Stimulated activated CD4-positive, alpha-beta T cell treated with anti-CD3 and anti-CD28 coated beads, Interleukin-1b, Interleukin-23, amount 100 ng/mL, for 1 hour (primary cell): ENCODE data around the gene SORL1.
"Not testable (repeated sequence)": the region's sequence is repeated elsewhere in the genome, so short reads cannot be mapped to it uniquely, and the experiment has no call there.

Experiments
- DNase-seq, 2 donors: peaks; one replicate each; pipeline ENCODE4 v3.0.0-alpha.2; 2020; ENCODE audit warnings: low read depth in 2 of 2

SORL1 gene

GRCh38 chr11:121563900-121564822 is 112.0 kb downstream of the SORL1 start:
- no peak for DNase-seq

DNA sequence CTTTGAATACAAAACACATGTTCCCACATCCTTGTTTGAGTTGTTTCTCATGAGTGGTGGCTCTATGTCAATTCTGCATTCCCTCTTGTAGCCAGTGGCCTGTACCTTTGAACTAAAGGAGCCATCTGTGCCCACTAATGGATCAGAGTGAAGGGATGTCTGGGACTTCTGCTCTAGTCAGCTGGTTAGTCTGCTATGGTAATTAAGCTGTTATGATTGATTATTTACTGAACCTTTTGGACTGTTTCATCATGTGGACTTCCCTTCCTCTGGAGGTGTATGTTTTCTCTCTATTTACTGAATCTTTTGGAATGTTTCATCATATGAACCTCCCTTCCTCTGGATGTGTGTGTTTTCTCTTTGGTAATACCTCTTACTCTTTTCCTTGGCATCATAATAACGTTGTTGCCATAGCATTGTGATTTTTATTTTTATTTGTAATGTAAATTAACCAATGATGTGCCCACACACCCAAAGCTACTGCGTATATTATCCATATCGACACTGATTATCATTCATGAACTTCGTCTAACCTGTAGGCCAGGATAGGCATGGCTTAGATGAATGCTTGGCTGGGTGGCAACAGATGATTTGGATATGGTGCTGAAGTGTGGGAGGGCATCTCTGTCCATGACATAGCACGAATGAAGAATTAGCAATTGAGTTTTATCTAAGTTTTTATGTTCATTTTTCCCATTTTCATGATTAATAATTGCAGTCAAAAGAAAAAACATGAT is 113.0 kb downstream of the SORL1 start:
- DNase-seq = no peak

GRCh38 chr11:121566279-121567168 is 114.4 kb downstream of the SORL1 start:
- no peak for DNase-seq

- no peak for DNase-seq
Measured at GRCh38 chr11:121567995-121568394, 115.9 kb downstream of the SORL1 start.

DNA sequence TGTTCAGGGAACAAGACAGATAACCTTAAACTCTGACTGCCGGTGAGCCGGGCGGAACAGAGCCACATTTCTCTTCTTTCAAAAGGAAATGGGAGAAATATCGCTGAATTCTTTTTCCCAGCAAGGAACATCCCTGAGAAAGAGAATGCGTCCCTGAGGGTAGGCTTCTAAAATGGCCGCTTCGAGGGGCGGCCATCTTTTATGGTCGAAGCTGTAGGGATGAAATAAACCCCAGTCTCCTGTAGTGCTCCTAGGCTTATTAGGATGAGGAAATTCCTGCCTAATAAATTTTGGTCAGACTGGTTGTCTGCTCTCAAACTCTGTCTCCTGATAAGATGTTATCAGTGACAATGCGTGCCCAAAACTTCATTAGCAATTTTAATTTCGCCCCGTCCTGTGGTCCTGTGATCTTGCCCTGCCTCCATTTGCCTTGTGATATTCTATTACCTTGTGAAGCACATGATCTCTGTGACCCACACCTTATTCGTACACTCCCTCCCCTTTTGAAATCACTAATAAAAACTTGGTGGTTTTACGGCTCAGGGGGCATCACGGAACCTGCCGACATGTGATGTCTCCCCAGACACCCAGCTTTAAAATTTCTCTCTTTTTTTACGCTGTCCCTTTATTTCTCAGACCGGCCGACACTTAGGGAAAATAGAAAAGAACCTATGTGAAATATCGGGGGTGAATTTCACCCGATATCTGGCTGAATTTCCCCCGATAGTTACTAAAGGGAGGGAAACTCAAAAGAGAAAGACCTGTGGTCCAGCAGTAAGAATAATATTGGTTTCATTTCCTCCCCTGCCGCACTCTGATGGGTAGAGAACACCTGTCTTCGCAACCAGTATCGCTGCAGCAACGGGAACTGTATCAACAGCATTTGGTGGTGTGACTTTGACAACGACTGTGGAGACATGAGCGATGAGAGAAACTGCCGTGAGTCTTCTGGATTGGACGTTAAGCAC is 117.5 kb downstream of the SORL1 start:
- DNase-seq = not testable (repeated sequence)

DNA sequence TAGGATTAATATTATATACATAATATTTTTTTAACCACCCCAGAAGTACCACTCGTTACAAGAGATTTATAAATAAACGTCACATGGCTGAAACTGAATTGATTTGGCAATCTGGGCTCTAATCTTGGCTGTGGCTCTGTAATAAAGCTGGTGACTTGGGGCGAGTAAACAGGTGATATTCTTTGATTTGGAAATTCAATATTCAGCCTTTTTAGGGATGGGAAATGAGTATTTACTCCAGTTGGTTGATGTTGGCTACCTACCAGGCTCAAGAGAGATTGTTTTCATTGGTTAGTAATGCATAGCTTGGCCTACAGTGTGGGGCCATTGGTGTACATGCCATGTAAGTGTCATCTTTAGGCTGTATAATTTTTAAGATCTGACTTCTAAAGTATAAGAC is 118.3 kb downstream of the SORL1 start:
- DNase-seq = no peak

DNA sequence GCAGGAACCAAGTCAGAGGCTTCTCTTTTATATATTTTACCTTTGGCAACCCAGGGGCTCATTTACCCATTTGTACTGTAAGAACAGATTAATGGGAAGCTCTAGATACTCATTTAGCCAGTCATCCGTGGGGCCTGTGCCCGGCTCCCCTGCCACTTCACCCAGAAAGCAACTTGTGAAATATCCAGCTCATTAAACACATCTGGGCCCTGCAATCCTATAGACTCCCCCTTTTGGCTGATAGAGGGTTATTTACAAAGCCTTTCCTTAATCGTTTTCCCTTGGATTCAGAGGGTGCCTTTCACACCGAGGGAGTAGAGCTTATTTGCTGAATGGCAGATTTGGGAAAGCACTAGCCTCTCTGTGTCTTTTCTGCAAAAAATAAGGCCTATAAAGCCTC is 119.4 kb downstream of the SORL1 start:
- DNase-seq = no peak

GRCh38 chr11:121572571-121573059 is 120.5 kb downstream of the SORL1 start:
- DNase-seq = no peak

DNA sequence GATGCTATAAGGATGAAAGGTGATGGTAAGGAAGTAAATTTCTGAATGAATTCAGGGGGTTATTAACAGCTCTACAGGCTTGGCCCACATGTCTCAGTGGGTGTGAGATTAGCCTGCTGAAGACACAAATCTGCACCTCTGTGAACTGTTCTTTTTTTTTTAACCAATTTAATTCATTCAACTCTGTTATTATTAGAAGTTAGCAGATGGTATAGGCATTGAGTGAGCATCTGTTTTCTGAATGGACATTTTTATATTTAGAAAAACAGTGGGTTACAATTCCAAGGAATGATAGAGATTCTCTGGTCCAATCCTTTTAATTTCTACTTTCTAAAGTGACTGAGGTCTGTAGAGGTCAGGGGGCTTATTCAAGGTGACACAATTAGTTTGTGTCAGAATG is 122.7 kb downstream of the SORL1 start:
- DNase-seq = no peak

DNA sequence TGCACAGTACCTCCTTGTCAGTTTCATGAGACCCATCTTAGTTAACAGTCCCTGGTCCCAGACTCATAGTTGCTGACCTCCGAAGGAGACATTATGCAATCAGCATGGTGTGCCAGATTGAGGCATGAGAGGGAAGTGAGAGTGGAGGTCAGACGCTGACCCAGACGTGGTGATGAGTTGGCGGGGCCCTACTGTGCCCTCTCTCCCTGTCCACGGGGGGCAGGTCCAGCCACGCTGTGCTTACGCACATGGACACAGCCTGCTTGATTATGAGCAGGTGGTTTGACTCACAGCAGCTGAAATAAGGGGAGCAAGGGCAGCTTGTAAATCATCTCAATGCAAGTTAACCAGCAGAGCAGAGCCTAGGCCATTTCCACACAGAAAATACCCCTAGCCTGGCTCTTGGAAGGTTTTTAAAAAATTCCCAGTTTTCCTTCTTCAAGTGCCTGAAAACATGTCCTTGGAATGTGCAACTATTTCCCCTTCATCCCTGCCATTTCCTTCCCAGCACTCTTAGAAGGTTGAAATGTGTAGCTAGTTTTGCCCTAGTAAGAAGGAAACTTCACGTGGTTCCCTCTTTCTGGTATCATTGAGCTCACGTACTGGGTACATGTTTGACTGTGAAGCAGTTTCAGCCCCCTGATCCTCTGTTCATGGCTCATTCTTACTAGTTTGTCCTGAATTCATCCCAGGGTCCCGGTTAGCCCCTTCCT is 123.3 kb downstream of the SORL1 start:
- DNase-seq = no peak

- no peak for DNase-seq
Measured at GRCh38 chr11:121575963-121576290, 123.8 kb downstream of the SORL1 start.

DNA sequence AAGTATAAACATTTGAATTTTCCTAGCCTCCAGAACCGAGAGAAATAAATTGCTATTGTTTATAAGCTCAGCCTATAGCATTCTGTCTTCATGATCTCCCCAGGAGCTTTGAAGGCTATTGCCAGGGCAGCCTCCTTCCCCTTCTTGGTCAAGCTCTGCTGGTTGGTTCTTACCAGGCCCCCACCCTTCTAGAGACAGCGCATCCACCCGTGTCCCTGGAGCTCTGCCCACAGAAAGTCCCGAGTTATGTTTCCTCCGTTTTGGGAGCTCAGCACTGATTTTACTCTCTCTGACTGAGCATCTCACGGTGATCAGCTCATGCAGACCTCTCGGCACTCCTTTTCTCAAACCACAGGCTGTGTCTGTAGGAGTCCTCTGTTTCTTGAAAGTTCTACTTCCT is 124.4 kb downstream of the SORL1 start:
- DNase-seq = no peak

DNA sequence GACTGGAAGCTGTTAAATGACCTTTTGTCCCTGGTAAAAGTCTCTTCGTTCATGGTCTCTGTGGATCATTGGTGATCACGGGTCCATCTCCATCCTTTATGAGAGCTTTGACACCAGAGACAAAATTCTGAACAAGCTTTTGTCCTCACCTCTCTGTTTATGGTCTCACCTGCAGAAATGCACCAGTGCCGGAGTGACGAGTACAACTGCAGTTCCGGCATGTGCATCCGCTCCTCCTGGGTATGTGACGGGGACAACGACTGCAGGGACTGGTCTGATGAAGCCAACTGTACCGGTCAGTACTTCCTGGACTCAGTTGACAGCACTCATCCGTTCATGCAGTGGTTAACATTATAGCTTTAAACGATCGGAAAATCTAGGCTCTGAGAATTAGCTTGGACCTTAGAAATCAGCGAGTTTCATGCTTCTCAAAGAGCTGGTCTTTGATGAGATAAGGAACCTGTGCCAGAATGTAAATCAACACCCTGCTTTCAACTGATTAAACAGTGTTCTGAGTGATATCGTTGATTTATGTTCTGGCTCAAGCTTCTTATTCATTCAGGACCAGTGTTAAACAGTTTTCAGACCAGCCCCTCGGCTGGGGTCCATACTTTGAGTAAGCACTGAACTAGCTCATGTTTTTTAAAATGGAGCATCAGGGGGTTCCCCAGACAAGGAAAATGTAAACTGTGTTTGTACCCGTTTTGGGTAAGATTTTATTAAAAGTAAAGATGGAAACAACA is 125.2 kb downstream of the SORL1 start:
- no peak for DNase-seq

DNA sequence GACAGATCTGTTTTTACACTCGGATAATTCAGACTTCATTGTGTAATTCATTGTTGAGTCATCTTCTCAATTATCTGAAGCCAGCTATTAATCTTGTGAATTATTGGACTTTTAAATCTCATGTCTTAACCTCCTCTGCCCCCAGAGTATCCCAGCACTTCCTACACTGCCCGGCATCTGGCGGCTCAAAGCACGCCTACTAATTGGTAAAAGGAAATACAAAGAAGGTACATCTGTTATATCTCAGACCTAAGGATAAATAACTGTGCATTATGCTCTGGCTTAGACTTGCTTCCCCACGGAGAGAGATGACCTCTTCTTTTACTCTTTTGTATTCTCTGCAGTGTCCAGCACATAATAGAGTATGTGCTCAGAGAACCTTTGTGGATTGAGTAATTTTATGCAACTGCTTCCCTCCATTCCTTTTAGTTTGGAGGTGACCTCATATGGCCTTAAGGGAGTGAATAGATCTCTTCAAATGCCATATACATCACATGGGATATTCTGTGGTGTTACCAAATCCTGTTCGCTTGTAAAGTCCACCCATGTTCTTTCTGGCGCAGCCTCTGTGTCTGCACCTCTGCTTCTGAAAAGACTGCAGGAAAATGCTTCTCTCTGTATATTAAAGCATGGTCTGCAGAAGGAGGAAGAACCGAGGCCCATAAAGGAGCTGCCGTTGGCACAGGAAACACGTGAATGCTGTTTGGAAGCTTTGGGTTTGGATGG is 126.3 kb downstream of the SORL1 start:
- no peak for DNase-seq

DNA sequence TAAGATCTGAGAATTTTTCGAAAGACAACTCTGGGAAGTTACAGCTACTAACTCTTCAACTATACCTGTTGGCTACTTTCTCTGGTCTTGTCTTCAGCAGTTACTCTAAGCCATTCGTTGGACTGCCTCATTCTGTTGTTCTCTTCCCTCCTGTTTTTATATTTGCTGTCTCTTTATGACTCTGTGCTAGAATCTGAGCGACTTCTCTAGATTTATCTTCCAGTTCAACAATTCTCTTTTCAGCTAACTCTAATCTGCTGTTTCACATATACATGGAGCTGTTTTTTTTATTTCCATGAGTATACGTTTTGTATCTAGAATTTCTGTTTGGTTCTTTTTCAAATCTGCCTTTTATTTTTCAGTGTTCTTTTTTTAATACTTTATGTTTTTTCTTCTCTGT is 128.0 kb downstream of the SORL1 start:
- DNase-seq = no peak

GRCh38 chr11:121581607-121582006 is 129.5 kb downstream of the SORL1 start:
- no peak for DNase-seq

- no peak for DNase-seq
Measured at GRCh38 chr11:121582296-121582695, 130.2 kb downstream of the SORL1 start.

DNA sequence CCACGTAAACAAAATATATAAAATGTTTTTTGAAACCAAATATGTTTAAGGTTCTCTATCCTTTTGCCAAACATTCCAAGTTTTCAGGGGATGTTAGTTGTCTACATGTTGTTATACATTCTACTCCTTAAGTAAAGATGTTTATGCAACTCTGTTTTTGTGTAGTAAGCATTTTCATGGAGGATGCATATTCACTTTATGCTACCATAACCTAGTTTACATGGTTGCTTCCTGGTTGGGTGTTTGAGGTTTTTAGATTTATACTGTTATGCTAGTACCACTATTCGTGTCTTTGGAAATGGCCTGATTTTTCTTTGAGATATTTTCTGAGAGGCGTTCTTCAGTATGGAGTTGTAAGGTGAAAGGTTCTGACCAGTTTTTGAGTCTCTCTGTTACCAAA is 131.7 kb downstream of the SORL1 start:
- DNase-seq = no peak

GRCh38 chr11:121586750-121587149 is 134.6 kb downstream of the SORL1 start:
- DNase-seq = no peak
